GM12878 (cell line): Measurements from ENCODE around the gene C11orf58. TPM values are rescaled to one million over a fixed set of nuclear protein-coding genes. Genes with fewer than 3 reads are reported as not detected.

Experiments used
- ATAC-seq: fragments of 200-7000 bp; cut with Tn5 transposase; 3 replicates; pipeline ENCODE4 v1.9.1; 2020; ENCODE audit warnings: mild to moderate bottlenecking, moderate library complexity
- BruUV-seq: library from RNA; stranded (reverse); fragments of 400-500 nt; replicated peaks from 2 replicates; lab custom pipeline; 2021; lab: Mats Ljungman, UMichigan
- CTCF ChIA-PET: fragments of 300-600 bp; sonication (Branson Sonifier 250); formaldehyde crosslinking; extraction: SDS; loops from one replicate; lab custom pipeline; 2021; ENCODE audit warnings: inconsistent platforms; lab: Yijun Ruan, JAX
- POLR2A ChIA-PET: fragments of 350-600 bp; formaldehyde crosslinking; extraction: SDS; loops from one replicate; lab custom pipeline; 2021; ENCODE audit warnings: inconsistent platforms; lab: Charles Lee
- RAD21 ChIA-PET: fragments of 300-600 bp; sonication (Branson Sonifier 250); formaldehyde crosslinking; loops from one replicate; lab custom pipeline; 2023; ENCODE audit warnings: antibody characterized with exemption; ENCODE audit not compliant: unreplicated experiment; lab: Charles Lee
- SMC1A ChIA-PET: fragments of 300-600 bp; sonication (Branson Sonifier 250); formaldehyde crosslinking; loops from one replicate; lab custom pipeline; 2023; ENCODE audit not compliant: unreplicated experiment, uncharacterized antibody; lab: Charles Lee
- DNase-seq: peaks from one replicate; pipeline ENCODE4 v3.0.0-alpha.2; 2011; ENCODE audit warnings: low read depth, low spot score
- FAIRE-seq: peaks from 3 replicates; lab custom pipeline; 2011; peaks lifted over from hg19 to GRCh38; lab: Jason Lieb, UNC
- H2AFZ ChIP-seq: 2 replicates; pipeline ENCODE4 v1.6.0; 2011; ENCODE audit warnings: low read depth, low read length, control low read depth; ENCODE audit not compliant: control insufficient read depth
- H3K27ac ChIP-seq: 2 replicates; pipeline ENCODE4 v1.5.1; 2011; ENCODE audit warnings: control low read depth; ENCODE audit not compliant: control insufficient read depth, insufficient read depth
- H3K27me3 ChIP-seq, 2 experiments: replicated peaks in 1 of 2; 2 replicates each; pipeline versions ENCODE4 v1.6.0 to v1.6.1; 2011; ENCODE audit warnings: low read length in 1 of 2; ENCODE audit not compliant: control insufficient read depth in 2 of 2, insufficient read depth in 2 of 2
- H3K36me3 ChIP-seq, 2 experiments: 2 replicates each; pipeline ENCODE4 v1.5.1; 2011; ENCODE audit warnings: low read length in 1 of 2; ENCODE audit not compliant: control insufficient read depth in 2 of 2, insufficient read depth in 2 of 2
- H3K4me1 ChIP-seq: 2 replicates; pipeline ENCODE4 v1.6.1; 2011; ENCODE audit warnings: mild to moderate bottlenecking, low read length, moderate library complexity, mixed read lengths; ENCODE audit not compliant: control insufficient read depth, insufficient read depth
- H3K4me2 ChIP-seq: 2 replicates; pipeline ENCODE4 v1.6.0; 2011; ENCODE audit warnings: control low read depth; ENCODE audit not compliant: control insufficient read depth, insufficient read depth
- H3K4me3 ChIP-seq: fragments of 200-600 bp; sonication (generic); 2 replicates; pipeline ENCODE4 v1.5.1; 2016
- H3K79me2 ChIP-seq: 2 replicates; pipeline ENCODE4 v1.6.0; 2011; ENCODE audit warnings: low read length; ENCODE audit not compliant: control insufficient read depth, insufficient read depth
- H3K9ac ChIP-seq: 2 replicates; pipeline ENCODE4 v1.8.0; 2011; ENCODE audit warnings: low read length, control low read depth, mixed read lengths; ENCODE audit not compliant: control insufficient read depth, insufficient read depth
- H3K9me3 ChIP-seq: replicated peaks from 3 replicates; pipeline ENCODE4 v1.5.1; 2011; ENCODE audit warnings: mild to moderate bottlenecking, low read length; ENCODE audit not compliant: control insufficient read depth, insufficient read depth
- H4K20me1 ChIP-seq: 2 replicates; pipeline ENCODE4 v1.6.0; 2011; ENCODE audit not compliant: control insufficient read depth, insufficient read depth
- BACH1 ChIP-seq: fragments of 450-650 bp; IDR thresholded peaks from 2 replicates; pipeline ENCODE4 v1.6.1; 2017; ENCODE audit warnings: mild to moderate bottlenecking, borderline replicate concordance
- CTCF ChIP-seq, 3 experiments: IDR thresholded peaks in 2 of 3; conservative IDR thresholded peaks in 1 of 3; 2 replicates each; pipeline ENCODE4 v1.5.1; 2011; ENCODE audit warnings: low read depth in 3 of 3, low read length in 3 of 3, mild to moderate bottlenecking in 3 of 3, control low read depth in 2 of 3, moderate library complexity in 2 of 3, inconsistent platforms in 1 of 3, mixed read lengths in 1 of 3; ENCODE audit not compliant: control insufficient read depth in 2 of 3, insufficient read depth in 1 of 3; ENCODE audit errors: extremely low read depth in 1 of 3
- IRF4 ChIP-seq: IDR thresholded peaks from 2 replicates; pipeline ENCODE4 v1.6.1; 2011; ENCODE audit warnings: low read depth, low read length
- JUNB ChIP-seq: IDR thresholded peaks from 2 replicates; pipeline ENCODE4 v1.6.1; 2016; ENCODE audit warnings: antibody characterized with exemption, mild to moderate bottlenecking
- NFYB ChIP-seq: IDR thresholded peaks from 2 replicates; pipeline ENCODE4 v1.6.1; 2011; ENCODE audit warnings: low read depth, mild to moderate bottlenecking, low read length, improper control_type of control experiment, moderate library complexity; ENCODE audit not compliant: insufficient read depth
- NR2C1 ChIP-seq: fragments of 450-650 bp; IDR thresholded peaks from 2 replicates; pipeline ENCODE4 v1.6.1; 2017; ENCODE audit warnings: antibody characterized with exemption, mild to moderate bottlenecking, moderate library complexity
- POLR2AphosphoS2 ChIP-seq: IDR thresholded peaks from 2 replicates; pipeline ENCODE4 v1.6.1; 2011; ENCODE audit warnings: low read depth, mild to moderate bottlenecking, low read length, improper control_type of control experiment, moderate library complexity
- TBL1XR1 ChIP-seq: IDR thresholded peaks from 2 replicates; pipeline ENCODE4 v1.6.1; 2012; ENCODE audit warnings: low read depth, low read length, improper control_type of control experiment
- WGBS: methylation state at CpG from one replicate; pipeline ENCODE4 v1.1.6; 2016; ENCODE audit warnings: low lambda C conversion rate; ENCODE audit not compliant: insufficient replicate concordance, insufficient coverage; ENCODE audit errors: missing lambda C conversion rate; 5-methylcytosine and 5-hydroxymethylcytosine counted together
- in situ Hi-C: fragments of 300-500 bp; cut with MboI; formaldehyde crosslinking; loops from 9 replicates; pipeline ENCODE4 v1.14.3; 2018; ENCODE audit warnings: mixed read lengths
- intact Hi-C: fragments of 100-400 bp; cut with micrococcal nuclease; formaldehyde crosslinking; loops from one replicate; pipeline ENCODE4 v1.14.2; 2022; ENCODE audit not compliant: unreplicated experiment
- polyA plus RNA-seq, 11 experiments: library from polyadenylated mRNA; depleted of rRNA in 4 of 11; unstranded in 6 of 11; stranded (reverse) in 5 of 11; fragments of >200 nt; fragmentation: Nextera tagmentation in 4 of 11; fragmentation: Illumina TruSeq in 1 of 11; extraction: Ambion mirVana in 4 of 11; extraction: Trizol in 1 of 11; gene quantifications; 1 replicate in 1 of 11; 2 replicates in 10 of 11; pipeline versions ENCODE4 v1.2.1 to v1.2.3, GENCODE V29; 2011 to 2016; ENCODE audit warnings: inconsistent platforms in 2 of 11, missing spikeins in 2 of 11, low read depth in 1 of 11
- total RNA-seq, 4 experiments: library from RNA; depleted of rRNA in 3 of 4; stranded (reverse); fragments of >200 nt in 3 of 4; fragmentation: Illumina TruSeq in 1 of 4; extraction: Trizol in 1 of 4; gene quantifications; 2 replicates each; pipeline versions ENCODE4 v1.2.1 to v1.2.3, GENCODE V29; 2013 to 2021

C11orf58 gene
- total and polyA plus RNA-seq, 10 of the 15 experiments (the other 5 are each of a cell fraction or from before 2014, with no cell fraction given), result 98.2 to 379 (median 211) TPM

- TF ChIP-seq CTCF (IDR thresholded peaks at IDR 0.05 in 2 of 3, conservative IDR thresholded peaks at IDR 0.05 in 1 of 3; ENCODE audit: control insufficient read depth in 2 of 3, extremely low read depth in 1 of 3, insufficient read depth in 1 of 3, low read depth in 3 of 3, low read length in 3 of 3) (no peak), NR2C1 (no peak), POLR2AphosphoS2 (no peak)
Observed at GRCh38 chr11:16759857-16760508, 21.5 kb downstream of the C11orf58 start (continued).

GRCh38 chr11:16763746-16764145, 25.3 kb downstream of the C11orf58 start:
- CTCF ChIA-PET, result no interaction called here
- Histone ChIP-seq H2AFZ (no peak overlapping the region), H3K4me1 (no peaks in the 10 kb centered on the region), H3K9me3 (no peaks in the 10 kb centered on the region), H3K9ac (no peak overlapping the region), H3K79me2 (no peaks in the 10 kb centered on the region), H3K27ac (no peak overlapping the region), H3K4me3 (no peak overlapping the region), H4K20me1 (no peaks in the 10 kb centered on the region), H3K27me3 (no peaks in the 10 kb centered on the region), H3K36me3 (no peaks in the 10 kb centered on the region), H3K4me2 (no peak overlapping the region)
- DNase-seq (no peak), FAIRE-seq (no peak), ATAC-seq (no peak)
- 43% methylated on average over 1 of the region's 1 CpG for WGBS
- SMC1A ChIA-PET, result no interaction called here
- in situ Hi-C loops, result no loop called here
- no TSS peak for BruUV-seq
- POLR2A ChIA-PET, result no interaction called here
- TF ChIP-seq NFYB (no peak), TBL1XR1 (no peak), JUNB (no peak), IRF4 (no peak), BACH1 (no peak), CTCF (IDR thresholded peaks at IDR 0.05 in 2 of 3, conservative IDR thresholded peaks at IDR 0.05 in 1 of 3; ENCODE audit: control insufficient read depth in 2 of 3, extremely low read depth in 1 of 3, insufficient read depth in 1 of 3, low read depth in 3 of 3, low read length in 3 of 3) (no peak)
- RAD21 ChIA-PET, result no interaction called here
- intact Hi-C loops, result no loop called here
